Muscle of back (tissue), 13 donors: ENCODE results near the gene PPP2R3C. TPM values are rescaled to one million over a fixed set of nuclear protein-coding genes. Genes with fewer than 3 reads are reported as not detected.
A peak's percentile ranks its signal among the peaks of the same experiment; 100 is the strongest.
"Not testable (repeated sequence)": the region's sequence is repeated elsewhere in the genome, so short reads cannot be mapped to it uniquely, and the experiment has no call there.

Source experiments
- DNase-seq, 3 donors: peaks; one replicate each; pipeline versions ENCODE4 v3.0.0 to v3.0.0-alpha.2; 2013
- long read RNA-seq, 9 donors: transcript quantifications; one replicate each; lab custom pipeline, GENCODE V29; 2026
- polyA plus RNA-seq, 10 donors: library from polyadenylated mRNA; unstranded; fragments of 120-200 nt; gene quantifications; one replicate each; pipeline ENCODE4 v1.2.1, GENCODE V29; 2013; ENCODE audit not compliant: insufficient read length in 10 of 10

Gene PPP2R3C
- 10 to 100 TPM; 37.7 to 51.4 (median 46.7) TPM for polyA plus RNA-seq
- long read RNA-seq, donor 1, transcript PPP2R3C-201 (13 exons, 1,839 nt), result major isoform, 5 of 14 reads
- long read RNA-seq, donor 1, partial matches to known transcripts, result 6 of 14 reads
- long read RNA-seq, donor 1, other reads (novel, unspliced or antisense), result 0 of 14 reads
- long read RNA-seq, donor 2, partial matches to known transcripts, result 6 of 10 reads
- long read RNA-seq, donor 2, other reads (novel, unspliced or antisense), result 0 of 10 reads
- long read RNA-seq, donor 3, result 0 reads
- long read RNA-seq, donor 4, partial matches to known transcripts, result 0 of 4 reads
- long read RNA-seq, donor 4, other reads (novel, unspliced or antisense), result 0 of 4 reads
- long read RNA-seq, donor 5, partial matches to known transcripts, result 0 of 4 reads
- long read RNA-seq, donor 5, other reads (novel, unspliced or antisense), result 0 of 4 reads
- long read RNA-seq, donor 6, transcript PPP2R3C-201 (13 exons, 1,839 nt), result major isoform, 6 of 425 reads
- long read RNA-seq, donor 6, transcript PPP2R3C-217 (12 exons, 1,846 nt), result minor isoform, 5 of 425 reads
- long read RNA-seq, donor 6, partial matches to known transcripts, result 212 of 425 reads
- long read RNA-seq, donor 6, other reads (novel, unspliced or antisense), result 202 of 425 reads
- long read RNA-seq, donor 7, partial matches to known transcripts, result 0 of 5 reads
- long read RNA-seq, donor 7, other reads (novel, unspliced or antisense), result 0 of 5 reads
- long read RNA-seq, donor 8, partial matches to known transcripts, result 0 of 2 reads
- long read RNA-seq, donor 8, other reads (novel, unspliced or antisense), result 0 of 2 reads
- long read RNA-seq, donor 9, result 0 reads

- peak; percentile 93 to 99 (median 94) for DNase-seq
Observed at GRCh38 chr14:35121887-35122695, at the start of gene PPP2R3C, which contains the start of gene PRORP. Gene PPP2R3C (minus strand): TSS chr14:35121990. CDS start chr14:35121959, 31 bp downstream. Gene PRORP (plus strand): TSS chr14:35122552. CDS start chr14:35123246, 694 bp downstream.

- DNase-seq, result no peak
Observed at GRCh38 chr14:35167496-35167895, 45.7 kb upstream of the PPP2R3C start.

- no peak for DNase-seq
Observed at GRCh38 chr14:35164849-35165248, 43.1 kb upstream of the PPP2R3C start.

DNA sequence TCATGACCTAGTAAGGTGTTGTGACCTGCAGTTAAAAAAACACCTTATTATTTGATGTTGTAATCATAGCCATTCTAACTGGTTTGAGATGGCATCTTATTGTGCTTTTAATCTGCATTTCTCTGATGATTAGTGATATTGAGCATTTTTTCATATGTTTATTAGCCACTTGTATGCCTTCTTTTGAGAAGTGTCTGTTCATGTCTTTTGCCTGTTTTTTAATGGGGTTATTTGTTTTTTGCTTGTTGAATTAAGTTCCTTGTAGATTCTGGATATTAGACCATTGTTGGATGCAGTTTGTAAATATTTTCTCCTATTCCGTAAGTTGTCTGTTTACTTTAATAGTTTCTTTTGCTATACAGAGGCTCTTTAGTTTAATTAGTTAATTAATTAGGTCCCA is 41.6 kb upstream of the PPP2R3C start:
- DNase-seq, result no peak

- no peak for DNase-seq
Observed at GRCh38 chr14:35161231-35161630, 39.4 kb upstream of the PPP2R3C start.

GRCh38 chr14:35159742-35160409 is 38.1 kb upstream of the PPP2R3C start:
- peak in 1 of 3 donors; percentile 60 for DNase-seq

GRCh38 chr14:35158951-35159653 is 37.3 kb upstream of the PPP2R3C start:
- no peak for DNase-seq

DNA sequence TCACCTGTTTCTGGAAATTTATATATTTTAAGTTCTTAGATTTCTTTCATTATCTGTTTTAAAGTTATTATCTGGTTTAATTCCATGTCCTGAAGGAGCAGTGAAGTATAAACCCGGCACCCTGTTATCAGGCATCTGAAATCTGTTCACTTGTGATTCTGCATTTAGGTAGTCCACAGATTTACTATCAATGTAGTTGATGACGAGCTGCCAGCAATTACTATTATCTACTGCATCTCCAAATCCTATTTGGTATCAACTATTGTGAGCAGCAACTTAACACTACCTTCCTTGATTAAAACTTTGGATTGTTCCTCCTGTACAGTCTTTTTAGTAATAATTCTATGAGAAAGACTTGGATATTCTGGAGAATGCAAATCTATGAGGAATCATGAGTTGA is 36.7 kb upstream of the PPP2R3C start:
- no peak for DNase-seq

- DNase-seq, result peak; percentile 4 to 28 (median 7)
Observed at GRCh38 chr14:35155962-35156361, 34.2 kb upstream of the PPP2R3C start.

DNA sequence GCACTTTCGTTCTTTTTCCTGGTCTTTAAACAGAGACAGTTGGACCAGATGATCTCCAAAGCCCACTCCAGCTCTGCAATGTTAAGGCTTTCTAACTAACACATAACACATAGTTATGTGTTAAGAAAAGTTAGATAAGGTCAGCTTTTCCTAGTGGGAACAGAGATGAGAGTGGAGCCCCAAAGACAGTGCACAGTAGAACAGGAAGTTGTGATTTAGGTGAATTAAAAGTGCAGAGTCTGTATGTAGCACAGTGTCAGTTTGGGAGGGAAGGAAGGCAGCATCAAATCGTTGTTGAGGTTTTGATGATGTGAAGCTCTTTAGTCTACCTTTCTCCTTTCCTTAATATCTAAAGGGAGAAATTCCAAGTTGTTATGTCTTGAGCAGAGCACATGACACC is 32.2 kb upstream of the PPP2R3C start:
- no peak for DNase-seq

GRCh38 chr14:35152531-35152930 is 30.7 kb upstream of the PPP2R3C start:
- not testable (repeated sequence) for DNase-seq

DNA sequence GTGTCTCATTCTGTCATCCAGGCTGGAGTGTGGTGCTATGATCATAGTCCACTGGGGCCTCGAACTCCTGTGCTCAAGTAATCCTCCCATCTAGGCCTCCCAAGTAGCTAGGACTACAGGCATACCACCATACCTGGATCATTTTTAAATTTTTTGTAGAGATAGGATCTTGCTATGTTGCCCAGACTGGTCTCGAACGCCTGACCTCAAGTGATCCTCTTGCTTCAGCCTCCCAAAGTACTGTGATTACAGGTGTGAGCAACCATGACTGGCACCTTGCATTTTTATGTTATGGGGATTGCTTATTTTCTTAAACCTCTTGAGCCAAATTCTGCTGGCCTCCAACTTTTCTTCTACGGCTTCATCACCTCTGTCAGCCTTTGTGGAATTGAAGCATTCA is 27.4 kb upstream of the PPP2R3C start:
- no peak for DNase-seq

GRCh38 chr14:35147711-35148110 is 25.9 kb upstream of the PPP2R3C start:
- no peak for DNase-seq

DNA sequence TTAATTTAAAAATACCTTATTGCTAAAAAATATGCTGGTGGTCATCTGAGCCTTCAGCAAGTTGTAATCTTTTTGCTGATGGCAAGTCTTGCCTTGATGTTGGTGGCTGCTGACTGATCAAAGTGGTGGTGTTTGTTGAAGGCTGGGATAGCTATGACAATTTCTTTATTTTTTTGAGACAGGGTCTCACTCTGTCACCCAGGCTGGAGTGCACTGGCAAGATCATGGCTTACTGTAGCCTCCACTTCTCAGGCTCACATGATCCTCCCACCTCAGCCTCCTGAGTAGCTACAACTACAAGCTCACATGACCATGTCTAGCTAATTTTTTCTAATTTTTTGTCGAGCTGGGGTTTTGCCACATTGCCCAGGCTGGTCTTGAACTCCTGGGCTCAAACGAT is 25.4 kb upstream of the PPP2R3C start:
- no peak for DNase-seq

GRCh38 chr14:35146711-35147149 is 24.9 kb upstream of the PPP2R3C start:
- no peak for DNase-seq

- DNase-seq, result no peak
Observed at GRCh38 chr14:35144029-35144428, 22.2 kb upstream of the PPP2R3C start.

- DNase-seq, result peak in 1 of 3 donors; percentile 31
Observed at GRCh38 chr14:35140718-35141581, 19.2 kb upstream of the PPP2R3C start.

GRCh38 chr14:35138585-35138984 is 16.8 kb upstream of the PPP2R3C start:
- DNase-seq, result no peak

DNA sequence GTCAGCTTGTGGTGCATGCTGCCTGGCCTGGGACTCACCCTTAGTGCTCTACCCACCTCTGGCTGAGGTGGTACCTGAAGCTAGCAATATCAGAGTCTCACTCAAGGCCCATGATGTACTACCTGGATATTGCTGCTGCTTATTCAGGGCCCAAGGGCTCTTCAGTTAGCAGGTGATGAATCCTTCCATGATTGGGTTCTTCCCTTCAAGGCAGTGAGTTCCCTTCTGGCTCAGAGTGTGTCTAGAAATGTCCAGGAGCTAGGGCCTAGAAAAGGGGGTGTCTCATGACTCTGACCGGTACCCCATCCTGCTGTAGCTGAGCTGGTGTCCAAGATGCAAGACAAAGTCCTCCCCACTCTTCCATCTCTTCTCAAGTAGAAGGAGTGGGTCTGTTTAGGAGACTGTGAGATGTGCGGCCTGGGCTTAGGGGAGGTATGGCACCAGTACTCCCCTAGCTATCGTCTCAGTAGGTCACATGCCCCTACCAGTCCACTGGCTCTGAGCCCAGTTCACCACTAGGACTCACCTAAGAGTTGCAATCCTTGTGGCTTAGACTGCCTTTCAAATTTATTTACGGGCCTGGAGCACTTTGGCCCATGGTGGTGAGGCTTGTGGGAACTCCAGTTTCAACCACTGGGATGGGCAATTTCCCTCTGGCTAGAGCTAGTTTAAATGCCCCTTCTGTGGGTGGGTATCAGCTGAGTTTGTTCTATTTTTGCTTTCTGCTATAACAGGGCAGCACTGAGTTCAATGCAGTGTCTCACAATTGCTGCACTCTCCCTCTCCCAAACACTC is 12.7 kb upstream of the PPP2R3C start:
- DNase-seq, result no peak
